C1 segment of cervical spinal cord (tissue), 14 donors: Measurements from ENCODE around the gene CEP55.

Source experiments
- DNase-seq, 14 donors: peaks; one replicate each; lab custom pipeline; 2025; lab: John Stamatoyannopoulos, UW

Gene CEP55

GRCh38 chr10:93468461-93469213, 27.8 kb upstream of the CEP55 start:
- no peak for DNase-seq

GRCh38 chr10:93469454-93469853, 27.0 kb upstream of the CEP55 start:
- no peak for DNase-seq

- DNase-seq: no peak
These were observed 25.2 kb upstream of the CEP55 start for GRCh38 chr10:93471110-93471651.

- no peak for DNase-seq
These were observed 23.3 kb upstream of the CEP55 start for GRCh38 chr10:93473161-93473560.

GRCh38 chr10:93473804-93474472, 22.5 kb upstream of the CEP55 start:
- DNase-seq: no peak

GRCh38 chr10:93475227-93475626, 21.2 kb upstream of the CEP55 start:
- no peak for DNase-seq

- no peak for DNase-seq
These were observed 20.5 kb upstream of the CEP55 start for GRCh38 chr10:93475871-93476270.

- no peak for DNase-seq
These were observed 19.7 kb upstream of the CEP55 start for GRCh38 chr10:93476756-93477155.

- DNase-seq: no peak
These were observed 17.5 kb upstream of the CEP55 start for GRCh38 chr10:93478873-93479272.

- DNase-seq: no peak
These were observed 14.7 kb upstream of the CEP55 start for GRCh38 chr10:93481637-93482144.

GRCh38 chr10:93482145-93482834, 14.1 kb upstream of the CEP55 start, which contains the start of gene MYOF:
Gene MYOF (minus strand): TSS chr10:93482334. CDS start chr10:93482194, 140 bp downstream.
- DNase-seq: peak in 7 of 14 donors; percentile 5 to 20 (median 13)

- no peak for DNase-seq
These were observed 10.7 kb upstream of the CEP55 start for GRCh38 chr10:93485690-93486089.

- no peak for DNase-seq
These were observed 7.4 kb upstream of the CEP55 start for GRCh38 chr10:93488956-93489528.

- no peak for DNase-seq
These were observed 4.8 kb upstream of the CEP55 start for GRCh38 chr10:93491602-93492121.

GRCh38 chr10:93493162-93493561, 3.2 kb upstream of the CEP55 start:
- DNase-seq: no peak

GRCh38 chr10:93494494-93494893, 1.9 kb upstream of the CEP55 start:
- DNase-seq: no peak

- DNase-seq: peak in 1 of 14 donors; percentile 37
These were observed 624 bp upstream of the CEP55 start for GRCh38 chr10:93495654-93496321.

- no peak for DNase-seq
These were observed 1.8 kb downstream of the CEP55 start for GRCh38 chr10:93498166-93498565.

- DNase-seq: no peak
These were observed 5.2 kb downstream of the CEP55 start for GRCh38 chr10:93501650-93502049.

- no peak for DNase-seq
These were observed 6.7 kb downstream of the CEP55 start for GRCh38 chr10:93503075-93503474.

GRCh38 chr10:93505075-93505474, 8.7 kb downstream of the CEP55 start:
- DNase-seq: no peak
